Osteocyte (in vitro differentiated cells): Measurements from ENCODE around the gene CRABP1. TPM values are rescaled to one million over a fixed set of nuclear protein-coding genes. Genes with fewer than 3 reads are reported as not detected.

ENCODE experiments used
- DNase-seq: peaks from one replicate; pipeline ENCODE4 v3.0.0; 2021; ENCODE audit warnings: mixed read lengths; ENCODE audit not compliant: unreplicated experiment; ENCODE audit errors: extremely low spot score
- H3K27ac Mint-ChIP-seq: one replicate; pipeline ENCODE4 v1.8.0; 2021; ENCODE audit warnings: mild to moderate bottlenecking, mixed read lengths; ENCODE audit not compliant: unreplicated experiment
- H3K27me3 Mint-ChIP-seq: one replicate; pipeline ENCODE4 v1.8.0; 2021; ENCODE audit warnings: mixed read lengths; ENCODE audit not compliant: unreplicated experiment
- H3K36me3 Mint-ChIP-seq: one replicate; pipeline ENCODE4 v1.8.0; 2021; ENCODE audit warnings: mixed read lengths; ENCODE audit not compliant: unreplicated experiment
- H3K4me1 Mint-ChIP-seq: one replicate; pipeline ENCODE4 v1.8.0; 2021; ENCODE audit warnings: mixed read lengths; ENCODE audit not compliant: unreplicated experiment
- H3K4me3 Mint-ChIP-seq: one replicate; pipeline ENCODE4 v1.8.0; 2021; ENCODE audit warnings: mild to moderate bottlenecking, moderate library complexity, mixed read lengths; ENCODE audit not compliant: unreplicated experiment
- H3K9me3 Mint-ChIP-seq: one replicate; pipeline ENCODE4 v1.8.0; 2021; ENCODE audit warnings: mixed read lengths; ENCODE audit not compliant: unreplicated experiment
- CTCF ChIP-seq: fragments of 200-600 bp; sonication (generic); IDR thresholded peaks from 2 replicates; pipeline ENCODE4 v1.5.0; 2021; ENCODE audit warnings: antibody characterized with exemption, mild to moderate bottlenecking, moderate library complexity
- total RNA-seq: library from RNA; stranded (reverse); gene quantifications from 2 replicates; pipeline ENCODE4 v1.2.1, GENCODE V29; 2021

The CRABP1 gene
- total RNA-seq, 1 donor from 2014 or later, result 5.2 TPM

- H3K9me3 Mint-ChIP-seq, result no peaks in the 10 kb centered on the region
- no peak overlapping the region for H3K27ac Mint-ChIP-seq
- H3K4me3 Mint-ChIP-seq, result no peak overlapping the region
- no peak for TF ChIP-seq CTCF
- no peak for DNase-seq
- H3K27me3 Mint-ChIP-seq, result peaks cover 13% of the 10 kb centered on the region
- peaks cover 44% of the 10 kb centered on the region for H3K4me1 Mint-ChIP-seq
- no peaks in the 10 kb centered on the region for H3K36me3 Mint-ChIP-seq
Measured at GRCh38 chr15:78391781-78392180, 51.6 kb downstream of the CRABP1 start.

- DNase-seq, result no peak
- Mint-ChIP-seq H3K27ac (no peak overlapping the region), H3K27me3 (peaks cover 10% of the 10 kb centered on the region), H3K4me1 (peaks cover 48% of the 10 kb centered on the region), H3K4me3 (no peak overlapping the region), H3K9me3 (no peaks in the 10 kb centered on the region), H3K36me3 (no peaks in the 10 kb centered on the region)
- TF ChIP-seq CTCF, result no peak
Measured at GRCh38 chr15:78392430-78392829, 52.3 kb downstream of the CRABP1 start.

GRCh38 chr15:78393137-78393536, 53.0 kb downstream of the CRABP1 start:
- Mint-ChIP-seq H3K36me3 (no peaks in the 10 kb centered on the region), H3K4me1 (peaks cover 44% of the 10 kb centered on the region), H3K4me3 (no peak overlapping the region), H3K9me3 (no peaks in the 10 kb centered on the region), H3K27me3 (peaks cover 10% of the 10 kb centered on the region), H3K27ac (no peak overlapping the region)
- no peak for TF ChIP-seq CTCF
- DNase-seq, result no peak

- no peak for TF ChIP-seq CTCF
Measured at GRCh38 chr15:78394026-78394425, 53.9 kb downstream of the CRABP1 start.

GRCh38 chr15:78394981-78395616, 54.9 kb downstream of the CRABP1 start:
- H3K27me3 Mint-ChIP-seq, result peaks cover 7% of the 10 kb centered on the region
- peak overlapping the region; percentile 73 for H3K27ac Mint-ChIP-seq
- no peaks in the 10 kb centered on the region for H3K9me3 Mint-ChIP-seq
- H3K36me3 Mint-ChIP-seq, result no peaks in the 10 kb centered on the region
- H3K4me1 Mint-ChIP-seq, result peaks cover 32% of the 10 kb centered on the region
- no peak overlapping the region for H3K4me3 Mint-ChIP-seq
- DNase-seq, result no peak
- no peak for TF ChIP-seq CTCF

More at GRCh38 chr15:78394026-78394425, 53.9 kb downstream of the CRABP1 start:
- no peaks in the 10 kb centered on the region for H3K36me3 Mint-ChIP-seq
- no peaks in the 10 kb centered on the region for H3K9me3 Mint-ChIP-seq
- H3K4me1 Mint-ChIP-seq, result peaks cover 42% of the 10 kb centered on the region
- no peak for DNase-seq
- no peak overlapping the region for H3K27ac Mint-ChIP-seq
- peaks cover 8% of the 10 kb centered on the region for H3K27me3 Mint-ChIP-seq
- H3K4me3 Mint-ChIP-seq, result no peak overlapping the region
